LNCAP (cell line): ENCODE results near the gene EDN2.

ENCODE experiments used
- TF ChIP-seq, protein P1 (sequence below): fragments of 450-650 bp; IDR thresholded peaks from 2 replicates; pipeline ENCODE4 v1.5.1; 2017; ENCODE audit warnings: mild to moderate bottlenecking

EDN2 gene

DNA sequence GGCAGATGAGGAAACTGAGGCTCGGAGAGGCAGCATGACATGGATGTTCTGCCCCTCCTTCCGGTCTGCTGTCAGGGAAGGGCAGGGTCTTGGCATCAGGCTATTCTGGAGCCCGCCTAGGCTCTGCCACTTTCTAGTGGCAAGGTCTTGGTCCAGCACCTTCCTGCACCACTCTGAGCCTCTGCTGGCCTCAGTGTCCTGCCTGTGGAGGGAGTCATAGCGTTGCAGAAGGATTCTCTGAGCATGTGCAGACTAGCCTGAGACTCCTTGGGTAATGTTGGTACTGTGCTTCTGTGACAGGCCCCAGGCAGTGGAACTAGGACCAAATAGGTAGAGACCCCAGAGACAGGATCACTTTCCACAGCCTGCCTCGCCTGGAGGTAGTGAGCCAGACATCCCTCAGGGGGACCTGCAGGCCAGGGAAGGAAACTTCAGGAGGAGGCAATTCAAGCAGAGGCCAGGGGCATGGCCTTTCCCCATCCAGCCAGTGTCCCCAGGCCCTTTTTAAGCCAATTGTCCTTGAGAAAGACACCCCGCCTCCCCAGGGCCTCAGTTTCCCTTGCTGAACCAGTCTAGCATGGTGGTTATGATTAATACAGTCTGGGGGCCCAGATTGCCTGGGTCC lies 10.6 kb downstream of the EDN2 start:
- TF ChIP-seq, protein P1, sequence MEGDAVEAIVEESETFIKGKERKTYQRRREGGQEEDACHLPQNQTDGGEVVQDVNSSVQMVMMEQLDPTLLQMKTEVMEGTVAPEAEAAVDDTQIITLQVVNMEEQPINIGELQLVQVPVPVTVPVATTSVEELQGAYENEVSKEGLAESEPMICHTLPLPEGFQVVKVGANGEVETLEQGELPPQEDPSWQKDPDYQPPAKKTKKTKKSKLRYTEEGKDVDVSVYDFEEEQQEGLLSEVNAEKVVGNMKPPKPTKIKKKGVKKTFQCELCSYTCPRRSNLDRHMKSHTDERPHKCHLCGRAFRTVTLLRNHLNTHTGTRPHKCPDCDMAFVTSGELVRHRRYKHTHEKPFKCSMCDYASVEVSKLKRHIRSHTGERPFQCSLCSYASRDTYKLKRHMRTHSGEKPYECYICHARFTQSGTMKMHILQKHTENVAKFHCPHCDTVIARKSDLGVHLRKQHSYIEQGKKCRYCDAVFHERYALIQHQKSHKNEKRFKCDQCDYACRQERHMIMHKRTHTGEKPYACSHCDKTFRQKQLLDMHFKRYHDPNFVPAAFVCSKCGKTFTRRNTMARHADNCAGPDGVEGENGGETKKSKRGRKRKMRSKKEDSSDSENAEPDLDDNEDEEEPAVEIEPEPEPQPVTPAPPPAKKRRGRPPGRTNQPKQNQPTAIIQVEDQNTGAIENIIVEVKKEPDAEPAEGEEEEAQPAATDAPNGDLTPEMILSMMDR = no peak

DNA sequence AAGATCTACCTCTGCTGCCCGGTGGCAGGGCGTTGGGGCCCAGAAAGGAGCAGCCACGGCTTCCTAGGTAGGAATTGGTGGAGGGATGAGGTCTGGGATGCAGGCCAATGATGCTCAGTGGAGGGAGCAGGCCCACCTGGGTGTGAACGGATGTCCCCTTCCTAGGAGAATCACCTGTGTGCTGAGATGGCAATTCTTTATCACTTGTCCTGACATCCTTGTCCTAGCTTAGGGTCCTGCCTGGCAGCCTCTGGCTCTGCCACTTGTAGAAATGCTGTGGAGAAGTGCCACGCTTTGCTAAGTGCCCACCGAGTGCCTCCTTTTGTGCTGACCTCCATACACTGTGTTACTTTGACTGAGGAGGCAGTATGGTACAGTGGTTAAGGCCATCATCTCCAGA lies 12.8 kb downstream of the EDN2 start:
- TF ChIP-seq, protein P1 = no peak

DNA sequence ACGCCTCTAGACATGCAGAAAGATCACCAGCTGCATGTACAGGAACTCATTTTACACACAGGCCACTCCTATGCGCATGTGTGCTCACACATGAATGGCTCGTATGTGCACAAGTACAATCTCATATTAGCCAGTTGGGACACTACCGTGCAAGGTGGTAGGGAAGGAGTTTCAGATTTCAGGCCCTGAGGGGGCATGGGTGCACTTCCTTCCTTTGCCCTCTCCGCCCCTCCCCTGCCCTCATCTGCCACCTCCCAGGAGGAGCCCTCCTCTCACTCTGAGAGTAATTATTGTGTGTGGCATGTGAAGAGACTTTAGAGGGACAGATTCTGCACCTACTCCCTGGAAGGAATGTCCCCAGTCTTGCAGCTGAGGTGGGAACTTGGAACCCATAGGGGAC lies 14.8 kb downstream of the EDN2 start:
- TF ChIP-seq, protein P1 = no peak

DNA sequence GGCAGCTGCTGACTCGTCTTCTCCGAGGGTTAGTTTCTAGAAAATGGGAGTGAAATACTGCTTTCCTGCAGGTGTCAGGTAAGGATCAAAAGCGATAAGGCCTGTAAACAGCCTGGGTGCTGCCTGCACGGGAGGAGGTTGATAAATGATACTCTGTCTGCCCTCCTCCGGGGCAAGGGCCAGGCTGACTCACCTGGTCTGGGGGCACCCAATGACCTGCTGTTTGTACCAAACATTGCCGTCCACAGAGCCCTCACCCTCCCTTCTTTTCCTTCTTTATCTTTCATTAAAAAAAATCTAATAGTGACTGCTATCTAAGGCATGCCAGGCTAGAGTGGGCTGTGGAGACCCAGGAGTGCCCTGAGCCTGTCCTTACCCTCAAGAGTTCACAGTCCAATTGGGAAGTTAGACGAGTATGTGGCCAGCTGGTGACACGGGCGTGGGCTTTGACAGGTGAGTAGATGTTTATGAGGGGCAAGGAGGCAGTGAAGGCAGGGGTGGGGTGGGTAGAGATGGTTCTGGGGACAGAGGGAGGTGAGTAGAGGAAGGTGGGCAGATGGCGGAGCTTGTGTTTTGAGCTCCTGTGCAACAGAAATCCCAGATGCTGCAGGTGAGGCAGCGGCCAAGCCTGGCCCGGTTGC lies 16.2 kb downstream of the EDN2 start:
- TF ChIP-seq, protein P1 = no peak

DNA sequence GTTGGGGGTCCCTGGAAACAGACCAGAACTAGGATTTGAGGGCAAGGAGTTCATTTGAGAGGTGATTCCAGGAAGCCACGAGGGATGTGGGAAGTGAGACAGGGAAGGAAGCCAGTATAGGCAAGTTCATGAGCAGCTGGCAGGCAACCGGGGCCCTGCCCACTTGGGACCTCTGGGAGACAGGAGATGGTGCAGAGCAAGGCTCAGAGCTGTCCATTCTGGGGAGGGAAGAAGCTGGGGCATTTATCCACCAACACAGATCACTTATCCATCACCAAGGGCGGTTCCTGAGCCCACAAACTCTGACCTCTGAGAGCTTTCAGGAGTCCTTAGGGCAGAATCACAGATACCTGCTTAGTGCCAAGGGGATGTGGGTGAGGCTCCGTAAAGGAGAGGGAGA lies 16.8 kb downstream of the EDN2 start:
- TF ChIP-seq, protein P1 = no peak

DNA sequence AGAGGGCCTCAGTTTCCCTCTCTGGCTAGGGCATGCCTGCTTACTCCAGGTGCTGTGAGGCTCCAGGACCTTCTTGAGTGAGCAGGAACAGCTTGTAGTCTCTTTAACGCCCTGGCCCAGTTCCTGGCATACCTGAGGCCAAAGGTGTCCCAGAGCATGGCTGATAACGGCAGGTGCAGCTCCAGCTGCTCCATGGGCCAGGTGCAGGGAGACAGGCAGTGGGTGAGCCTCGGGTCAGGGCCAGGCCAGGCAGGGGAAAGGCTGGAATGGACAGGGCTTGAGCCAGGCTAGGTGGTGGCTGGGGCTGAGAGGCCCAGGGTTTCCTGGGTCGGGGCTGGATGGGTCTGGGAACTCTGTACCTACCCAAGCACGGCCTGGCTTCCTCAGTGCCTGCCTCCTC lies 18.3 kb downstream of the EDN2 start:
- TF ChIP-seq, protein P1 = no peak

DNA sequence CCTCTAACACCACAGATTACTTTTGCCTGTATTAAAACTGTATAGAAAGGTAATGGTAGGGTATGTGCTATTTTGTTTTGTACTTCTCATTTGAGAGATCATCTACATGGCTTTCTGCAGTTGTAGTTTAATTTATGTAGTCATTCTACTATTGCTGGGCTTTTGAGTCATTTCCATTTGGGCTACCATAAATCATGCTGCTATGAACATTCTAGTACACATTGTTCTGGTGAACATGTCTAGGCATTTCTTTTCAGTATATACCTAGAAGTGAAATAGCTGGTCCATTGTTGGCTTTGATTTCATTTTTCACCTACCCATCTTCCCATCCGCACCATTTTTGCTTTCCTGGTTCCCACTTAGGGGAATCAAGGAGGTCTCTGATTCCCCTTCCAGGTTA lies 18.7 kb downstream of the EDN2 start:
- TF ChIP-seq, protein P1 = no peak
